HepG2 (cell line): Measurements from ENCODE around the gene SSC5D. TPM values are rescaled to one million over a fixed set of nuclear protein-coding genes. Genes with fewer than 3 reads are reported as not detected.

ENCODE experiments used
- CBX2 ChIP-seq, 2 experiments: fragments of 200-600 bp in 1 of 2; sonication (generic); formaldehyde crosslinking in 1 of 2; IDR thresholded peaks; 2 replicates each; pipeline versions ENCODE4 v1.7.0 to v1.8.1; 2018 to 2022; ENCODE audit warnings: low read depth in 2 of 2, low read length in 1 of 2, mild to moderate bottlenecking in 1 of 2, missing genetic modification reagents in 1 of 2
- GATAD2A ChIP-seq: IDR thresholded peaks from 2 replicates; pipeline ENCODE4 v1.6.1; 2016
- HINFP ChIP-seq: sonication (generic); formaldehyde crosslinking; IDR thresholded peaks from 2 replicates; pipeline ENCODE4 v1.4.0; 2020; ENCODE audit warnings: low read depth, mild to moderate bottlenecking, missing genetic modification reagents
- HIVEP1 ChIP-seq: sonication (generic); formaldehyde crosslinking; IDR thresholded peaks from 2 replicates; pipeline ENCODE4 v1.4.0; 2020; ENCODE audit warnings: mild to moderate bottlenecking, missing genetic modification reagents
- HOXA7 ChIP-seq: sonication (generic); formaldehyde crosslinking; IDR thresholded peaks from 2 replicates; pipeline ENCODE4 v1.8.1; 2022; ENCODE audit warnings: mild to moderate bottlenecking, missing genetic modification reagents, moderate library complexity
- KDM5A ChIP-seq: fragments of 200-600 bp; sonication (generic); IDR thresholded peaks from 2 replicates; pipeline ENCODE4 v1.7.0; 2018; ENCODE audit warnings: antibody characterized with exemption, mild to moderate bottlenecking, low read length, borderline replicate concordance
- POGK ChIP-seq: sonication (generic); formaldehyde crosslinking; conservative IDR thresholded peaks from 2 replicates; pipeline ENCODE4 v1.8.0; 2022; ENCODE audit warnings: mild to moderate bottlenecking, moderate library complexity, missing genetic modification reagents
- RFX3 ChIP-seq: IDR thresholded peaks from 2 replicates; pipeline ENCODE4 v1.6.1; 2016; ENCODE audit warnings: missing biosample characterization, missing genetic modification reagents
- XRCC5 ChIP-seq: fragments of 200-400 bp; formaldehyde crosslinking; optimal IDR thresholded peaks from 2 replicates; pipeline ENCODE3; 2017; ENCODE audit warnings: mild to moderate bottlenecking, low read length
- ZBTB4 ChIP-seq: sonication (generic); formaldehyde crosslinking; IDR thresholded peaks from 2 replicates; pipeline ENCODE4 v1.4.0; 2020; ENCODE audit warnings: missing genetic modification reagents, mild to moderate bottlenecking, borderline replicate concordance
- ZFP37 ChIP-seq: sonication (generic); formaldehyde crosslinking; IDR thresholded peaks from 2 replicates; pipeline ENCODE4 v1.4.0; 2020; ENCODE audit warnings: missing genetic modification reagents, borderline replicate concordance
- ZFP82 ChIP-seq: sonication (generic); formaldehyde crosslinking; IDR thresholded peaks from 2 replicates; pipeline ENCODE4 v1.5.1; 2020; ENCODE audit warnings: mild to moderate bottlenecking, missing genetic modification reagents, borderline replicate concordance
- ZKSCAN8 ChIP-seq: IDR thresholded peaks from 2 replicates; pipeline ENCODE4 v1.6.1; 2016; ENCODE audit warnings: borderline replicate concordance, missing genetic modification reagents, missing compliant biosample characterization
- ZNF569 ChIP-seq: sonication (generic); formaldehyde crosslinking; IDR thresholded peaks from 2 replicates; pipeline ENCODE4 v1.5.0; 2020; ENCODE audit warnings: mild to moderate bottlenecking, missing genetic modification reagents, moderate library complexity, borderline replicate concordance
- ZNF577 ChIP-seq: sonication (generic); formaldehyde crosslinking; IDR thresholded peaks from 2 replicates; pipeline ENCODE4 v1.4.0; 2020; ENCODE audit warnings: mild to moderate bottlenecking, low read depth, missing genetic modification reagents, borderline replicate concordance
- ZNF598 ChIP-seq: sonication (generic); formaldehyde crosslinking; IDR thresholded peaks from 2 replicates; pipeline ENCODE4 v1.5.1; 2020; ENCODE audit warnings: mild to moderate bottlenecking, missing genetic modification reagents, borderline replicate concordance
- ZNF747 ChIP-seq: sonication (generic); formaldehyde crosslinking; IDR thresholded peaks from 2 replicates; pipeline ENCODE4 v1.8.1; 2023; ENCODE audit warnings: missing genetic modification reagents, mild to moderate bottlenecking, borderline replicate concordance
- polyA plus RNA-seq, 8 experiments: library from polyadenylated mRNA; depleted of rRNA in 3 of 8; stranded (reverse) in 7 of 8; unstranded in 1 of 8; fragments of >200 nt; fragmentation: Illumina TruSeq in 4 of 8; extraction: Trizol in 4 of 8; gene quantifications; 2 replicates each; pipeline versions ENCODE4 v1.2.1 to v1.2.3, GENCODE V29; 2011 to 2016; ENCODE audit warnings: low read depth in 4 of 8, missing spikeins in 1 of 8, mixed read lengths in 1 of 8; ENCODE audit not compliant: insufficient read depth in 1 of 8
- total RNA-seq, 5 experiments: library from RNA; depleted of rRNA; stranded (reverse); fragments of >200 nt; fragmentation: Illumina TruSeq; extraction: Trizol; gene quantifications; 2 replicates each; pipeline ENCODE4 v1.2.3, GENCODE V29; 2016; ENCODE audit warnings: low read depth in 1 of 5
- TF ChIP-seq, protein P1 (sequence below): sonication (generic); formaldehyde crosslinking; conservative IDR thresholded peaks from 2 replicates; pipeline ENCODE4 v1.5.0; 2020; ENCODE audit warnings: missing genetic modification reagents
- TF ChIP-seq, protein P2 (sequence below): sonication (generic); formaldehyde crosslinking; IDR thresholded peaks from 2 replicates; pipeline ENCODE4 v1.4.0; 2020; ENCODE audit warnings: missing genetic modification reagents

The SSC5D gene
- total and polyA plus RNA-seq, 2 of the 13 experiments (the other 11 are each of a cell fraction or from before 2014, with no cell fraction given): not detected

GRCh38 chr19:55461259-55461973 is 26.8 kb upstream of the SSC5D start, which contains the start of gene ISOC2 (continued):
- TF ChIP-seq ZBTB4 (CRISPR knock-in tag) (peak; percentile 57; the same call in 1 of the 2 replicates), ZFP82 (CRISPR knock-in tag) (0 out of 2 replicates have a peak, but pooled peaks have one; percentile 79), RFX3 (CRISPR knock-in tag) (no peak), ZKSCAN8 (CRISPR knock-in tag) (no peak; the same call in 1 of the 2 replicates), ZNF577 (CRISPR knock-in tag) (no peak), HIVEP1 (CRISPR knock-in tag) (peak; percentile 30; the same call in 1 of the 2 replicates), ZNF569 (CRISPR knock-in tag) (no peak), GATAD2A (CRISPR knock-in tag) (peak; percentile 47; the same call in 1 of the 2 replicates), HOXA7 (CRISPR knock-in tag) (no peak), XRCC5 (no peak), ZNF598 (0 out of 2 replicates have a peak, but pooled peaks have one; percentile 25), HINFP (CRISPR knock-in tag) (0 out of 2 replicates have a peak, but pooled peaks have one; percentile 19), CBX2 (IDR thresholded peaks at IDR 0.05; ENCODE audit: low read depth, low read length) (no peak), CBX2 (CRISPR knock-in tag; IDR thresholded peaks at IDR 0.05; ENCODE audit: low read depth) (no peak), KDM5A (peak; percentile 40; the same call in 1 of the 2 replicates), ZFP37 (0 out of 2 replicates have a peak, but pooled peaks have one; percentile 22), POGK (CRISPR knock-in tag) (peak; percentile 68), ZNF747 (CRISPR knock-in tag) (peak; percentile 59; the same call in 1 of the 2 replicates)
- TF ChIP-seq, protein P1, sequence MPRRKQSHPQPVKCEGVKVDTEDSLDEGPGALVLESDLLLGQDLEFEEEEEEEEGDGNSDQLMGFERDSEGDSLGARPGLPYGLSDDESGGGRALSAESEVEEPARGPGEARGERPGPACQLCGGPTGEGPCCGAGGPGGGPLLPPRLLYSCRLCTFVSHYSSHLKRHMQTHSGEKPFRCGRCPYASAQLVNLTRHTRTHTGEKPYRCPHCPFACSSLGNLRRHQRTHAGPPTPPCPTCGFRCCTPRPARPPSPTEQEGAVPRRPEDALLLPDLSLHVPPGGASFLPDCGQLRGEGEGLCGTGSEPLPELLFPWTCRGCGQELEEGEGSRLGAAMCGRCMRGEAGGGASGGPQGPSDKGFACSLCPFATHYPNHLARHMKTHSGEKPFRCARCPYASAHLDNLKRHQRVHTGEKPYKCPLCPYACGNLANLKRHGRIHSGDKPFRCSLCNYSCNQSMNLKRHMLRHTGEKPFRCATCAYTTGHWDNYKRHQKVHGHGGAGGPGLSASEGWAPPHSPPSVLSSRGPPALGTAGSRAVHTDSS (CRISPR knock-in tag): no peak
- TF ChIP-seq, protein P2, sequence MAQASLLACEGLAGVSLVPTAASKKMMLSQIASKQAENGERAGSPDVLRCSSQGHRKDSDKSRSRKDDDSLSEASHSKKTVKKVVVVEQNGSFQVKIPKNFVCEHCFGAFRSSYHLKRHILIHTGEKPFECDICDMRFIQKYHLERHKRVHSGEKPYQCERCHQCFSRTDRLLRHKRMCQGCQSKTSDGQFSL (CRISPR knock-in tag): peak; percentile 55; the same call in 1 of the 2 replicates
